ENCODE data around the gene MRPL55. TPM values are rescaled to one million over a fixed set of nuclear protein-coding genes. Genes with fewer than 3 reads are reported as not detected.

Gene MRPL55
- total and polyA plus RNA-seq, 2 experiments from 2014 or later: 57.5 to 95.1 TPM

DNA sequence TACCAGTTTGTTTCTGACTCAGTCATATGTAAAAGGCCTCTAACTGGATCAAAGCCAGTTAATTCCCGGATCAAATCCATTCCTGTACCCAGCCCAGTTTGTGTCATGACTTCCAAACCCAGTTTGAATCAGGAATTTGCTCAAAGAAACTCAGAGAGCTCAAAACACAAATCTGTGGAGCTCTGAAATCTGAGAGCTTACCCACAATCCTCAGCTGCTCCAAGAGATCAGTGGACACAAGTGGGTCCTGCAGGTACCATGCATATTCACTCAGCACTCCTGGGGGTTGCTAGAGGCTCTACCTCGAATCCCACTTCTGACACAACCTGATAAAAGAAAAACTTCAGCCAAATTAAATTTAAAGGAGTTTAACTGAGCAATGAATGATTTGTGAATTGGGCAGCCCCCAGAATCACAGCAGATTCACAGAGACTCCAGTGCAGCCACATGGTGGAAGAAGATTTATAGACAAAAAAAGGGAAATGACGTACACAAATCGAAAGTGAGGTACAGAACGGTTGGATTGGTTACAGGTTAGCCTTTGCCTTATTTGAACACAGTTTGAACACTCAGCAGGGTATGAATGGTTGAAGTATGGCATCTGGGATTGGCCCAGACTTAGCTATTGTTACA is 11.9 kb upstream of the MRPL55 start:
- H3K9me2 ChIP-seq (ENCODE audit: insufficient read depth): no peaks in the 10 kb centered on the region
- H3F3A ChIP-seq (ENCODE audit: insufficient read depth): 0 out of 2 replicates have a peak, but pooled peaks cover 6% of the 10 kb centered on the region
- peak; percentile 62 for DNase-seq
- no peaks in the 10 kb centered on the region for H4K20me1 ChIP-seq (ENCODE audit: insufficient read depth)
- H3K4me1 ChIP-seq (ENCODE audit: insufficient read depth): no peaks in the 10 kb centered on the region; the same call in 1 of the 2 replicates
- H2AFZ ChIP-seq: no peak overlapping the region
- 52 to 55% methylated on average over 5 of the region's 5 CpGs for WGBS, 2 experiments (ENCODE audit: low coverage in 1 of 2, low lambda C conversion rate in 2 of 2, missing lambda C conversion rate in 2 of 2)
- TF ChIP-seq EZH2 (IDR thresholded peaks at IDR 0.05; ENCODE audit: insufficient read depth, poor library complexity, severe bottlenecking) (no peak), EZH2phosphoT487 (IDR thresholded peaks at IDR 0.05; ENCODE audit: insufficient read depth, low read depth) (no peak)
- no peak overlapping the region for H3K4me3 ChIP-seq
- no peaks in the 10 kb centered on the region for H3K79me2 ChIP-seq (ENCODE audit: insufficient read depth)
- H3K9me3 ChIP-seq (ENCODE audit: low read depth): no peaks in the 10 kb centered on the region
- no peak overlapping the region for H3K9ac ChIP-seq
- H3K27me3 ChIP-seq (replicated peaks; ENCODE audit: insufficient read depth): no peaks in the 10 kb centered on the region; the same call in 1 of the 2 replicates
- H3K4me2 ChIP-seq (ENCODE audit: unreplicated experiment): no peak overlapping the region
- in situ Hi-C loops (cut with MboI): no loop called here
- H3K27ac ChIP-seq: peak overlapping the region; percentile 45
- no peaks in the 10 kb centered on the region for H3K36me3 ChIP-seq (ENCODE audit: low read depth)

DNA sequence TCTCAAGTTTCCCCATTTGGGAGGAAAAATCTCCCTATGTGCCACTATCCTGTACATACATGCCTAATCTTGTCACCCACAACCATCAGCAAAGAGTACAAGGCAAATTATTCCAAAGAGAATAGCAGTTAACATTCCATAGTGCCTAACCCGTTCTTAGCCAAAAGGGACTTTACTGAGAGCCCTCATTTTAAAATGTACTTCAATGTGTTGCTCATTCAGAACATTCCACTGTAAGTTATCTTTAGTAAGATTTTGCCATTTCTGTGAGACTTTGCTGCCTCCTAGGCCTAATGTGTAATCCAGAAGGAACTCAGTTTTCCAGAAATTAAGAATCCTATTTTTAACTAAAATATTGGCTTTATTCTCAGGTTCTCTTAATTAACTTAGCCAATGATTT is 11.3 kb upstream of the MRPL55 start:
- Histone ChIP-seq H3K4me3 (no peak overlapping the region), H3K9ac (no peak overlapping the region), H3K27me3 (replicated peaks; ENCODE audit: insufficient read depth) (no peaks in the 10 kb centered on the region; the same call in 1 of the 2 replicates), H3K4me2 (ENCODE audit: unreplicated experiment) (no peak overlapping the region), H3F3A (ENCODE audit: insufficient read depth) (0 out of 2 replicates have a peak, but pooled peaks cover 6% of the 10 kb centered on the region), H3K9me2 (ENCODE audit: insufficient read depth) (no peaks in the 10 kb centered on the region), H4K20me1 (ENCODE audit: insufficient read depth) (no peaks in the 10 kb centered on the region), H3K36me3 (ENCODE audit: low read depth) (no peaks in the 10 kb centered on the region), H3K9me3 (ENCODE audit: low read depth) (no peaks in the 10 kb centered on the region), H3K4me1 (ENCODE audit: insufficient read depth) (no peaks in the 10 kb centered on the region; the same call in 1 of the 2 replicates), H3K27ac (peak overlapping the region; percentile 45), H3K79me2 (ENCODE audit: insufficient read depth) (no peaks in the 10 kb centered on the region), H2AFZ (no peak overlapping the region)
- 65 to 80% methylated on average over 1 of the region's 1 CpG for WGBS, 2 experiments (ENCODE audit: low coverage in 1 of 2, low lambda C conversion rate in 2 of 2, missing lambda C conversion rate in 2 of 2)
- DNase-seq: peak; percentile 42
- in situ Hi-C loops (cut with MboI): no loop called here
- TF ChIP-seq EZH2 (IDR thresholded peaks at IDR 0.05; ENCODE audit: insufficient read depth, poor library complexity, severe bottlenecking) (no peak), EZH2phosphoT487 (IDR thresholded peaks at IDR 0.05; ENCODE audit: insufficient read depth, low read depth) (no peak)

DNA sequence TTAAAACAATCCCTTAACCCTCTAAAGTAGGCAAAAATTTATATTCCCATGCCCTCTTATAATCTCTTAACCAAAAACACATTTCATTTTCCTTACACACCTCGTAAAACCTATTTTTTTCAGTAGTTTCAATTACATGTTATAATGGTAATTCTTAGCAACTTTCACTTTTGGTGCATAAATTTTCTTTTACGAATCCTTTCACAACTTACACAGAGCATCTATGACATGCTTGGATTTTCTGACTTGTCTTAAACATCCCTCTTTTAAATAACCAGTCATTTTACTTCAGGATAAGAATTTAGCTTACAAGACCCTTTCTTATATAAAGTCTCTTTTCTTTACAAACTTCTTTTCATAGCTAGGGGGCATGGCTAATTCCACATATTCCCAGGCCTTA is 8.9 kb upstream of the MRPL55 start:
- no peak overlapping the region for H3K9ac ChIP-seq
- 0 out of 2 replicates have a peak, but pooled peaks cover 6% of the 10 kb centered on the region for H3F3A ChIP-seq (ENCODE audit: insufficient read depth)
- no peaks in the 10 kb centered on the region for H3K27me3 ChIP-seq (replicated peaks; ENCODE audit: insufficient read depth)
- H3K36me3 ChIP-seq (ENCODE audit: low read depth): no peaks in the 10 kb centered on the region
- no peak overlapping the region for H3K4me2 ChIP-seq (ENCODE audit: unreplicated experiment)
- in situ Hi-C loops (cut with MboI): no loop called here
- WGBS, 2 experiments (ENCODE audit: low coverage in 1 of 2, low lambda C conversion rate in 2 of 2, missing lambda C conversion rate in 2 of 2): 48 to 59% methylated on average over 2 of the region's 2 CpGs
- H3K79me2 ChIP-seq (ENCODE audit: insufficient read depth): no peaks in the 10 kb centered on the region
- no peak overlapping the region for H3K27ac ChIP-seq
- no peak for TF ChIP-seq EZH2phosphoT487 (IDR thresholded peaks at IDR 0.05; ENCODE audit: insufficient read depth, low read depth)
- H3K9me2 ChIP-seq (ENCODE audit: insufficient read depth): no peaks in the 10 kb centered on the region
- no peaks in the 10 kb centered on the region for H4K20me1 ChIP-seq (ENCODE audit: insufficient read depth)
- no peak for DNase-seq
- no peak overlapping the region for H2AFZ ChIP-seq
- H3K4me3 ChIP-seq: no peak overlapping the region
- H3K9me3 ChIP-seq (ENCODE audit: low read depth): no peaks in the 10 kb centered on the region
- no peaks in the 10 kb centered on the region; the same call in 1 of the 2 replicates for H3K4me1 ChIP-seq (ENCODE audit: insufficient read depth)

DNA sequence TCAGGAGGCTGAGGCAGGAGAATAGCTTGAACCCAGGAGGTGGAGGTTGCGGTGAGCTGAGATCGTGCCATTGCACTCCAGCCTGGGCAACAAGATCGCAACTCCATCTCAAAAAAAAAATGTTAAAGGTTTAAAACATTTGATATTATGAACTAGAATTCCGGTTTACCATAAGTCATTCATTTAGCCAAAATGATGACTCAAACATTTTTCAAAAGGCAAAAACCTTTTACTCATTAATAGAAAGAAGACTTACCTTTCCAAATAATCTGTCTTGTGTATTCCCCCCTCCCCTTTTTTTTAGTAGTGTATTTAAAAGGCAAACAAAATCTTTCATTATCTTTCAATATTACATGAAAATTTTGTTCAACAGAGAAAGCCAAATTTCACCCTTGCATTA is 8.2 kb upstream of the MRPL55 start:
- H3K9me3 ChIP-seq (ENCODE audit: low read depth): no peaks in the 10 kb centered on the region
- H3K9me2 ChIP-seq (ENCODE audit: insufficient read depth): no peaks in the 10 kb centered on the region
- DNase-seq: no peak
- no peak overlapping the region for H3K27ac ChIP-seq
- H4K20me1 ChIP-seq (ENCODE audit: insufficient read depth): no peaks in the 10 kb centered on the region
- H2AFZ ChIP-seq: no peak overlapping the region
- WGBS, 2 experiments (ENCODE audit: low coverage in 1 of 2, low lambda C conversion rate in 2 of 2, missing lambda C conversion rate in 2 of 2): 91 to 96% methylated on average over 4 of the region's 4 CpGs
- no peaks in the 10 kb centered on the region; the same call in 1 of the 2 replicates for H3K4me1 ChIP-seq (ENCODE audit: insufficient read depth)
- in situ Hi-C loops (cut with MboI): no loop called here
- H3K79me2 ChIP-seq (ENCODE audit: insufficient read depth): no peaks in the 10 kb centered on the region
- H3K4me2 ChIP-seq (ENCODE audit: unreplicated experiment): no peak overlapping the region
- H3K36me3 ChIP-seq (ENCODE audit: low read depth): no peaks in the 10 kb centered on the region
- H3K4me3 ChIP-seq: no peak overlapping the region
- H3K27me3 ChIP-seq (replicated peaks; ENCODE audit: insufficient read depth): no peaks in the 10 kb centered on the region
- H3K9ac ChIP-seq: no peak overlapping the region
- TF ChIP-seq EZH2phosphoT487 (IDR thresholded peaks at IDR 0.05; ENCODE audit: insufficient read depth, low read depth) (no peak), EZH2 (IDR thresholded peaks at IDR 0.05; ENCODE audit: insufficient read depth, poor library complexity, severe bottlenecking) (no peak)
- H3F3A ChIP-seq (ENCODE audit: insufficient read depth): 0 out of 2 replicates have a peak, but pooled peaks cover 6% of the 10 kb centered on the region
